SK-N-SH (cell line): ENCODE measurements around the gene HOXB7. TPM values are rescaled to one million over a fixed set of nuclear protein-coding genes. Genes with fewer than 3 reads are reported as not detected.

Experiments
- CTCF ChIA-PET: fragments of 300-600, 350-600 bp; formaldehyde crosslinking; extraction: SDS; loops from one replicate; lab custom pipeline; 2021; lab: Yijun Ruan, JAX
- POLR2A ChIA-PET: fragments of 350-600 bp; sonication (Branson Sonifier 250); formaldehyde crosslinking; extraction: SDS; loops from one replicate; lab custom pipeline; 2020; ENCODE audit warnings: antibody characterized with exemption, inconsistent platforms; lab: Yijun Ruan, JAX
- DNase-seq: peaks from one replicate; pipeline ENCODE4 v3.0.0; 2012
- H2AFZ ChIP-seq: fragments of 200-600 bp; sonication (generic); 2 replicates; pipeline ENCODE4 v1.8.1; 2016; ENCODE audit warnings: antibody characterized with exemption, mild to moderate bottlenecking, low read depth
- H3F3A ChIP-seq: fragments of 200-600 bp; sonication (generic); replicated peaks from 2 replicates; pipeline ENCODE3; 2016; ENCODE audit warnings: antibody characterized with exemption, mild to moderate bottlenecking; ENCODE audit not compliant: insufficient read depth
- H3K27ac ChIP-seq, 2 experiments: fragments of 200-500 bp in 1 of 2; fragments of 200-600 bp in 1 of 2; sonication (Bioruptor generic) in 1 of 2; sonication (generic), shearing (Covaris generic) in 1 of 2; 2 replicates each; pipeline versions ENCODE4 v1.5.1 to v1.6.1; 2014 to 2016; ENCODE audit warnings: low read depth in 2 of 2, inconsistent platforms in 1 of 2, low read length in 1 of 2, mild to moderate bottlenecking in 1 of 2, mixed read lengths in 1 of 2
- H3K27me3 ChIP-seq: fragments of 200-600 bp; sonication (generic), shearing (Covaris generic); 2 replicates; pipeline ENCODE4 v1.6.1; 2016; ENCODE audit warnings: mixed run types; ENCODE audit not compliant: insufficient read depth
- H3K36me3 ChIP-seq, 2 experiments: fragments of 200-500 bp in 1 of 2; fragments of 200-600 bp in 1 of 2; sonication (Bioruptor generic) in 1 of 2; sonication (generic) in 1 of 2; replicated peaks in 1 of 2; 2 replicates each; pipeline versions ENCODE3 to v1.5.1; 2014 to 2016; ENCODE audit warnings: low read length in 1 of 2, mild to moderate bottlenecking in 1 of 2; ENCODE audit not compliant: insufficient read depth in 2 of 2, control insufficient read depth in 1 of 2
- H3K4me1 ChIP-seq, 2 experiments: fragments of 200-500 bp in 1 of 2; fragments of 200-600 bp in 1 of 2; sonication (Bioruptor generic) in 1 of 2; sonication (generic), shearing (Covaris generic) in 1 of 2; 2 replicates each; pipeline versions ENCODE4 v1.5.1 to v1.6.1; 2014 to 2016; ENCODE audit warnings: low read depth in 1 of 2, low read length in 1 of 2, mixed run types in 1 of 2; ENCODE audit not compliant: insufficient read depth in 2 of 2, control insufficient read depth in 1 of 2
- H3K4me2 ChIP-seq: fragments of 200-600 bp; sonication (generic), shearing (Covaris generic); 2 replicates; pipeline ENCODE4 v1.6.1; 2017; ENCODE audit warnings: mixed run types
- H3K4me3 ChIP-seq, 2 experiments: fragments of 200-500 bp in 1 of 2; fragments of 200-600 bp in 1 of 2; sonication (Bioruptor generic) in 1 of 2; sonication (generic), shearing (Covaris generic) in 1 of 2; 2 replicates each; pipeline versions ENCODE4 v1.5.1 to v1.8.1; 2014 to 2016; ENCODE audit warnings: low read depth in 2 of 2, inconsistent platforms in 1 of 2, low read length in 1 of 2, mild to moderate bottlenecking in 1 of 2, mixed read lengths in 1 of 2, moderate library complexity in 1 of 2
- H3K79me2 ChIP-seq: fragments of 200-600 bp; sonication (generic); 2 replicates; pipeline ENCODE4 v1.8.1; 2017; ENCODE audit warnings: mild to moderate bottlenecking; ENCODE audit not compliant: insufficient read depth
- H3K9ac ChIP-seq: fragments of 200-600 bp; sonication (generic); 2 replicates; pipeline ENCODE4 v1.6.1; 2017; ENCODE audit warnings: mixed run types
- H3K9me2 ChIP-seq: fragments of 200-600 bp; sonication (generic); 2 replicates; pipeline ENCODE4 v1.6.1; 2017; ENCODE audit warnings: mixed run types
- H3K9me3 ChIP-seq: fragments of 200-600 bp; sonication (generic); 2 replicates; pipeline ENCODE4 v1.6.1; 2017; ENCODE audit warnings: mixed run types, mild to moderate bottlenecking, moderate library complexity
- H4K20me1 ChIP-seq: fragments of 200-600 bp; sonication (generic); 2 replicates; pipeline ENCODE4 v1.6.1; 2017; ENCODE audit warnings: mild to moderate bottlenecking, mixed run types; ENCODE audit not compliant: insufficient read depth
- FOXM1 ChIP-seq: IDR thresholded peaks from 2 replicates; pipeline ENCODE4 v1.4.0; 2012; ENCODE audit warnings: low read depth, mild to moderate bottlenecking
- JUND ChIP-seq: IDR thresholded peaks from 2 replicates; pipeline ENCODE4 v1.4.0; 2012
- SIN3A ChIP-seq: IDR thresholded peaks from 2 replicates; pipeline ENCODE4 v1.6.1; 2012; ENCODE audit warnings: low read depth, mild to moderate bottlenecking, low read length, moderate library complexity, borderline replicate concordance
- TAF1 ChIP-seq: IDR thresholded peaks from 2 replicates; pipeline ENCODE4 v1.6.1; 2012; ENCODE audit warnings: low read depth, mild to moderate bottlenecking, low read length, moderate library complexity, borderline replicate concordance
- TCF12 ChIP-seq: IDR thresholded peaks from 2 replicates; pipeline ENCODE4 v1.4.0; 2012
- TEAD4 ChIP-seq: IDR thresholded peaks from 2 replicates; pipeline ENCODE4 v1.4.0; 2012; ENCODE audit warnings: mild to moderate bottlenecking, borderline replicate concordance; ENCODE audit not compliant: insufficient read depth
- YY1 ChIP-seq: IDR thresholded peaks from 2 replicates; pipeline ENCODE4 v1.4.0; 2012; ENCODE audit warnings: low read depth, mild to moderate bottlenecking
- WGBS: methylation state at CpG from one replicate; pipeline ENCODE4 v1.1.6; 2017; ENCODE audit warnings: low lambda C conversion rate; 5-methylcytosine and 5-hydroxymethylcytosine counted together
- polyA plus RNA-seq, 3 experiments: library from polyadenylated mRNA; depleted of rRNA; stranded (reverse); fragments of >200 nt; gene quantifications; 2 replicates each; pipeline ENCODE4 v1.2.3, GENCODE V29; 2012
- TF ChIP-seq, protein P1 (sequence below): fragments of 150-350 bp; IDR thresholded peaks from 2 replicates; pipeline ENCODE4 v1.6.1; 2016; ENCODE audit warnings: mild to moderate bottlenecking, low read depth, low read length
- TF ChIP-seq, protein P2 (sequence below): IDR thresholded peaks from 2 replicates; pipeline ENCODE4 v1.4.0; 2012; ENCODE audit warnings: low read depth

The HOXB7 gene
- polyA plus RNA-seq, 1 of the 3 experiments (the other 2 are of a cell fraction) = not detected

DNA sequence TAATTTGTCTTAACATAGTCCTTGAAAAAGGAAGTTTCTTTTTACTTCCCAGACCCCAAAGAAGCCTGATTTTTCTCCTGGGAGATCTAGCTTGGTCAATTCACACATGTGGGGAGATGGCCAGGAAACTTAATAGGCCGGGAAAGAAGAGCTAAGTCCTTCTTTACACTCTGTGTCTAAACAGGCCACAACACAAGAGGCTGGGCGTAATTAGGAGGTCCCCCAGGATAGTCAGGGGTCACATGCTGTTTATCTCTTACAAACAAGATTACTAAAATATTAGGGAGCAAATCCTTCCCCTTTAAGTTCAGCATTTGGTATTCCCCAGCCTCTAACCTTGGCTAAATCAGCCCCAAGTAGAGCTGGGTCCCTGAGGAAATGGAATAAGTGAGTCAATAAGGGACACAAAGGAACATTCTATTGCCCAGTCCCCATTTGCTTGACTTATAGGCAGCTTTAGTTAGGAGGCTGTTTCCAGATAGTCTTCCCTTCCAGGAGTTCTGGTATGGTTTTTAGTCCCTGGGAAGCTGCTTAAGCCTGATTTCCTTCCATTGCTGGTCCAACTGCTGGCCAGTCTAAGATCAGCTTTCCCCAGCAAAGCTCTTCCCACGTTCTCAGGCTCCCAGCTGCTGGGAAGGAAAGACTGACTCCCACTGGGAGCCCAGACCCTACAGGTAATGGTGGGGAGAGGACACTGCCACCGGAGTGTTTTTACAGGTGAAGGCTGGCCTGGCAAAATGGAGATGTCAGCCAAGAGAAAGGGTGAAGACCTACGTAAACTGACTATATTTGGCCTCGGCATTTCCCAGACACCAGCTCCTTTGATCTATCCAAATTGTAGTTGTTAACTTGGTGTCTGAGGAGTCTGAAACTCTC lies 29.4 kb upstream of the HOXB7 start:
- Histone ChIP-seq H3K9me3 (no peaks in the 10 kb centered on the region), H3F3A (no peaks in the 10 kb centered on the region), H3K36me3 (no peaks in the 10 kb centered on the region), H3K9me2 (no peaks in the 10 kb centered on the region), H3K27ac (no peak overlapping the region), H4K20me1 (no peaks in the 10 kb centered on the region), H3K4me3 (no peak overlapping the region)
- DNase-seq = no peak
- no peak for TF ChIP-seq YY1
- TF ChIP-seq TEAD4 = no peak
- TF ChIP-seq TCF12 = no peak
- TF ChIP-seq FOXM1 = no peak
- TF ChIP-seq, protein P1, sequence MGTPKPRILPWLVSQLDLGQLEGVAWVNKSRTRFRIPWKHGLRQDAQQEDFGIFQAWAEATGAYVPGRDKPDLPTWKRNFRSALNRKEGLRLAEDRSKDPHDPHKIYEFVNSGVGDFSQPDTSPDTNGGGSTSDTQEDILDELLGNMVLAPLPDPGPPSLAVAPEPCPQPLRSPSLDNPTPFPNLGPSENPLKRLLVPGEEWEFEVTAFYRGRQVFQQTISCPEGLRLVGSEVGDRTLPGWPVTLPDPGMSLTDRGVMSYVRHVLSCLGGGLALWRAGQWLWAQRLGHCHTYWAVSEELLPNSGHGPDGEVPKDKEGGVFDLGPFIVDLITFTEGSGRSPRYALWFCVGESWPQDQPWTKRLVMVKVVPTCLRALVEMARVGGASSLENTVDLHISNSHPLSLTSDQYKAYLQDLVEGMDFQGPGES = no peak
- TF ChIP-seq, all 33 proteins: peak for 0
- CTCF ChIA-PET = interaction anchor here (0.6 to 1.3 kb wide), 8 partner anchors 9 to 334 kb away, joined by 3 to 6 read pairs (median 3); no protein-coding TSS in a partner anchor
- H2AFZ ChIP-seq = no peak overlapping the region
- peaks cover 100% of the 10 kb centered on the region for H3K27me3 ChIP-seq
- no peak overlapping the region for H3K9ac ChIP-seq
- 22% methylated on average over 6 of the region's 6 CpGs for WGBS
- no peaks in the 10 kb centered on the region for H3K4me1 ChIP-seq
- no peaks in the 10 kb centered on the region for H3K79me2 ChIP-seq
- POLR2A ChIA-PET = no interaction called here
- no peak overlapping the region for H3K4me2 ChIP-seq

DNA sequence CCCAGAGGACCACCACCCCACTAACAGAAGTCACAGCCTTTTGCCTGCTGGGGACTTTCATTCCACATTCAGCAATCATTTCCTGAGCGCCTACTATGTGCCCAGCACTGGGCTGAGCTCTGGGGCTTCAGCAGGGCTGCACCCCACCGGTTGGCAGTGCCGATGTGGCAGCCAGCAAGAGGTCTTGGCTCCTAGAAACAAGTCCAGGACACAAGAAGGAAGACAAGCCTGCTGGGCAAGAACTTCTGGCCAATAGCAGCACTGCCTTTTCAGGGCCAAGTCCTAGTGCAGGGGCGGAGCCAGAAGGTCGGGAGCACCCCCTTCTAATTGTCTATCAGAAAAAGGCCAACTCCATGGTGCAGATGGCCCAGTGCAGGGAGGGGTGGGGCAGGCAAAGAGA lies 28.3 kb upstream of the HOXB7 start:
- ChIA-PET CTCF (interaction anchor here (0.6 kb wide), 1 partner anchor 348 kb away, joined by 3 read pairs; no protein-coding TSS in a partner anchor), POLR2A (no interaction called here)
- no peak for DNase-seq
- Histone ChIP-seq H2AFZ (no peak overlapping the region), H3K9me2 (no peaks in the 10 kb centered on the region), H3K4me1 (no peaks in the 10 kb centered on the region), H3K4me3 (no peak overlapping the region), H3K9ac (no peak overlapping the region), H3K9me3 (no peaks in the 10 kb centered on the region), H3F3A (no peaks in the 10 kb centered on the region), H4K20me1 (no peaks in the 10 kb centered on the region), H3K27me3 (peaks cover 100% of the 10 kb centered on the region), H3K4me2 (no peak overlapping the region), H3K36me3 (no peaks in the 10 kb centered on the region), H3K27ac (no peak overlapping the region), H3K79me2 (no peaks in the 10 kb centered on the region)
- TF ChIP-seq, protein P2, sequence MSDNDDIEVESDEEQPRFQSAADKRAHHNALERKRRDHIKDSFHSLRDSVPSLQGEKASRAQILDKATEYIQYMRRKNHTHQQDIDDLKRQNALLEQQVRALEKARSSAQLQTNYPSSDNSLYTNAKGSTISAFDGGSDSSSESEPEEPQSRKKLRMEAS = no peak
- TF ChIP-seq JUND = no peak
- TF ChIP-seq TAF1 = no peak
- TF ChIP-seq SIN3A = no peak
- WGBS = 0% methylated on average over 2 of the region's 5 CpGs
